NB4 (cell line): Measurements from ENCODE around the gene HEMGN.
"Not testable (repeated sequence)": the region's sequence is repeated elsewhere in the genome, so short reads cannot be mapped to it uniquely, and the experiment has no call there.

ENCODE experiments used
- CTCF ChIP-seq: IDR thresholded peaks from one replicate; pipeline ENCODE4 v1.5.1; 2012; ENCODE audit warnings: low read depth, low read length
- MAX ChIP-seq: IDR thresholded peaks from 2 replicates; pipeline ENCODE4 v1.6.1; 2011; ENCODE audit warnings: low read depth, low read length
- POLR2A ChIP-seq: IDR thresholded peaks from 2 replicates; pipeline ENCODE4 v1.6.1; 2011; ENCODE audit warnings: mild to moderate bottlenecking; ENCODE audit not compliant: insufficient read length; ENCODE audit errors: extremely low read depth

- not testable (repeated sequence) for TF ChIP-seq POLR2A, CTCF, MAX
Observed at GRCh38 chr9:97950873-97951272, 12.9 kb upstream of the HEMGN start.
